ENCODE data around the gene AQR. TPM values are rescaled to one million over a fixed set of nuclear protein-coding genes. Genes with fewer than 3 reads are reported as not detected.

Gene AQR
- total and polyA plus RNA-seq, 4 donors: 9.2 to 41.3 (median 19.6) TPM

GRCh38 chr15:34988027-34988902 is 18.7 kb upstream of the AQR start, which contains the start of gene ZNF770:
Gene ZNF770 (minus strand): TSS chr15:34988287. CDS start chr15:34983434, 4,853 bp downstream.
- Histone ChIP-seq H3K27ac (ENCODE audit: low read depth in 1 of 2, low read length in 1 of 2) (peak within 1 kb of the TSS; percentile 83 to 99), H3K36me3 (ENCODE audit: control insufficient read depth in 4 of 4, insufficient read depth in 4 of 4, low read length in 4 of 4) (peaks cover 0 to 3% (median 2%) of the 10 kb centered on the region in 4 donors), H3K9ac (ENCODE audit: insufficient read depth in 1 of 2, low read length in 2 of 2) (peak within 1 kb of the TSS; percentile 93 to 96), H3K27me3 (ENCODE audit: control insufficient read depth in 3 of 3, insufficient read depth in 3 of 3, low read length in 2 of 3) (no peaks in the 10 kb centered on the region), H3K9me3 (ENCODE audit: control insufficient read depth in 4 of 4, insufficient read depth in 3 of 4, low read length in 3 of 4) (no peaks in the 10 kb centered on the region), H3K4me1 (ENCODE audit: control insufficient read depth in 5 of 5, insufficient read depth in 5 of 5, low read length in 5 of 5) (peaks cover 0 to 19% (median 4%) of the 10 kb centered on the region in 5 donors), H3K4me3 (peak within 1 kb of the TSS; percentile 95)
- TF ChIP-seq, protein P1, sequence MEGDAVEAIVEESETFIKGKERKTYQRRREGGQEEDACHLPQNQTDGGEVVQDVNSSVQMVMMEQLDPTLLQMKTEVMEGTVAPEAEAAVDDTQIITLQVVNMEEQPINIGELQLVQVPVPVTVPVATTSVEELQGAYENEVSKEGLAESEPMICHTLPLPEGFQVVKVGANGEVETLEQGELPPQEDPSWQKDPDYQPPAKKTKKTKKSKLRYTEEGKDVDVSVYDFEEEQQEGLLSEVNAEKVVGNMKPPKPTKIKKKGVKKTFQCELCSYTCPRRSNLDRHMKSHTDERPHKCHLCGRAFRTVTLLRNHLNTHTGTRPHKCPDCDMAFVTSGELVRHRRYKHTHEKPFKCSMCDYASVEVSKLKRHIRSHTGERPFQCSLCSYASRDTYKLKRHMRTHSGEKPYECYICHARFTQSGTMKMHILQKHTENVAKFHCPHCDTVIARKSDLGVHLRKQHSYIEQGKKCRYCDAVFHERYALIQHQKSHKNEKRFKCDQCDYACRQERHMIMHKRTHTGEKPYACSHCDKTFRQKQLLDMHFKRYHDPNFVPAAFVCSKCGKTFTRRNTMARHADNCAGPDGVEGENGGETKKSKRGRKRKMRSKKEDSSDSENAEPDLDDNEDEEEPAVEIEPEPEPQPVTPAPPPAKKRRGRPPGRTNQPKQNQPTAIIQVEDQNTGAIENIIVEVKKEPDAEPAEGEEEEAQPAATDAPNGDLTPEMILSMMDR (IDR thresholded peaks at IDR 0.05; ENCODE audit: control extremely low read depth, extremely low read depth): no peak
- DNase-seq (peak; percentile 86 to 92 (median 89)), ATAC-seq (ENCODE audit: insufficient read depth, low FRiP score) (peak; percentile 97)
- WGBS, 2 donors: 0% methylated on average over 55 to 60 of the region's 60 CpGs

GRCh38 chr15:34987609-34988026 is 18.1 kb upstream of the AQR start:
- TF ChIP-seq, protein P1 (IDR thresholded peaks at IDR 0.05; ENCODE audit: control extremely low read depth, extremely low read depth): no peak
- H3K4me3 ChIP-seq: peak overlapping the region; percentile 95
- DNase-seq (no peak), ATAC-seq (ENCODE audit: insufficient read depth, low FRiP score) (no peak)
- peaks cover 0 to 6% (median 3%) of the 10 kb centered on the region in 4 donors for H3K36me3 ChIP-seq (ENCODE audit: control insufficient read depth in 4 of 4, insufficient read depth in 4 of 4, low read length in 4 of 4)
- H3K27ac ChIP-seq (ENCODE audit: low read depth in 1 of 2, low read length in 1 of 2): peak overlapping the region; percentile 83 to 99
- WGBS, 2 donors: 0 to 1% methylated on average over 16 of the region's 16 CpGs
- H3K9ac ChIP-seq (ENCODE audit: insufficient read depth in 1 of 2, low read length in 2 of 2): peak overlapping the region; percentile 93 to 96
- no peaks in the 10 kb centered on the region for H3K9me3 ChIP-seq (ENCODE audit: control insufficient read depth in 4 of 4, insufficient read depth in 3 of 4, low read length in 3 of 4)
- H3K27me3 ChIP-seq (ENCODE audit: control insufficient read depth in 3 of 3, insufficient read depth in 3 of 3, low read length in 2 of 3): no peaks in the 10 kb centered on the region
- H3K4me1 ChIP-seq (ENCODE audit: control insufficient read depth in 5 of 5, insufficient read depth in 5 of 5, low read length in 5 of 5): peaks cover 0 to 19% (median 4%) of the 10 kb centered on the region in 5 donors

- H3K36me3 ChIP-seq (ENCODE audit: control insufficient read depth in 4 of 4, insufficient read depth in 4 of 4, low read length in 4 of 4): peaks cover 0 to 13% (median 3%) of the 10 kb centered on the region in 4 donors
- TF ChIP-seq, protein P1 (IDR thresholded peaks at IDR 0.05; ENCODE audit: control extremely low read depth, extremely low read depth): no peak
- peak overlapping the region; percentile 39 to 96 for H3K9ac ChIP-seq (ENCODE audit: insufficient read depth in 1 of 2, low read length in 2 of 2)
- H3K27me3 ChIP-seq (ENCODE audit: control insufficient read depth in 3 of 3, insufficient read depth in 3 of 3, low read length in 2 of 3): no peaks in the 10 kb centered on the region
- DNase-seq (peak in 1 of 3 donors; percentile 9), ATAC-seq (ENCODE audit: insufficient read depth, low FRiP score) (no peak)
- whole genome bisulfite sequencing, 2 donors: 26 to 42% methylated on average over 9 of the region's 9 CpGs
- no peaks in the 10 kb centered on the region for H3K9me3 ChIP-seq (ENCODE audit: control insufficient read depth in 4 of 4, insufficient read depth in 3 of 4, low read length in 3 of 4)
- H3K4me3 ChIP-seq: peak overlapping the region; percentile 19
- H3K4me1 ChIP-seq (ENCODE audit: control insufficient read depth in 5 of 5, insufficient read depth in 5 of 5, low read length in 5 of 5): peaks cover 0 to 19% (median 4%) of the 10 kb centered on the region in 5 donors
- H3K27ac ChIP-seq (ENCODE audit: low read depth in 1 of 2, low read length in 1 of 2): peak overlapping the region; percentile 41 to 52
Observed at GRCh38 chr15:34986771-34987480, 17.4 kb upstream of the AQR start.
